Measurements from ENCODE around the gene SELENBP1. TPM values are rescaled to one million over a fixed set of nuclear protein-coding genes. Genes with fewer than 3 reads are reported as not detected.
"Not testable (repeated sequence)": the region's sequence is repeated elsewhere in the genome, so short reads cannot be mapped to it uniquely, and the experiment has no call there.

The SELENBP1 gene
- total RNA-seq, 2 donors from 2014 or later: not detected

GRCh38 chr1:151369302-151369610 lies 3.2 kb downstream of the SELENBP1 start:
- H3K27ac Mint-ChIP-seq: no peak overlapping the region
- no peak overlapping the region for H3K4me3 Mint-ChIP-seq
- DNase-seq (ENCODE audit: low spot score) (no peak), ATAC-seq (no peak)
- H3K4me1 Mint-ChIP-seq (ENCODE audit: low read depth in 2 of 2): no peaks in the 10 kb centered on the region
- H3K9me3 Mint-ChIP-seq: no peaks in the 10 kb centered on the region
- H3K27me3 Mint-ChIP-seq: no peaks in the 10 kb centered on the region
- no peaks in the 10 kb centered on the region for H3K36me3 Mint-ChIP-seq

- DNase-seq (ENCODE audit: low spot score) (no peak), ATAC-seq (no peak)
- H3K9me3 Mint-ChIP-seq: no peaks in the 10 kb centered on the region
- no peak overlapping the region for H3K27ac Mint-ChIP-seq
- no peaks in the 10 kb centered on the region for H3K27me3 Mint-ChIP-seq
- H3K36me3 Mint-ChIP-seq: no peaks in the 10 kb centered on the region
- H3K4me1 Mint-ChIP-seq (ENCODE audit: low read depth in 2 of 2): no peaks in the 10 kb centered on the region
- H3K4me3 Mint-ChIP-seq: no peak overlapping the region
These were observed 3.9 kb downstream of the SELENBP1 start for GRCh38 chr1:151368393-151369301.

GRCh38 chr1:151367658-151368392 lies 4.7 kb downstream of the SELENBP1 start:
- Mint-ChIP-seq H3K36me3 (no peaks in the 10 kb centered on the region), H3K27ac (no peak overlapping the region), H3K4me1 (ENCODE audit: low read depth in 2 of 2) (no peaks in the 10 kb centered on the region), H3K27me3 (no peaks in the 10 kb centered on the region), H3K4me3 (no peak overlapping the region), H3K9me3 (no peaks in the 10 kb centered on the region)
- ATAC-seq: no peak
- DNase-seq (ENCODE audit: low spot score): no peak

GRCh38 chr1:151364996-151365395 lies 7.5 kb downstream of the SELENBP1 start:
- peaks cover 3% of the 10 kb centered on the region for H3K9me3 Mint-ChIP-seq
- no peak for ATAC-seq
- H3K4me3 Mint-ChIP-seq: no peak overlapping the region
- H3K27me3 Mint-ChIP-seq: no peaks in the 10 kb centered on the region
- DNase-seq (ENCODE audit: low spot score): no peak
- H3K27ac Mint-ChIP-seq: no peak overlapping the region
- no peaks in the 10 kb centered on the region for H3K4me1 Mint-ChIP-seq (ENCODE audit: low read depth in 2 of 2)
- H3K36me3 Mint-ChIP-seq: peaks cover 7% of the 10 kb centered on the region

GRCh38 chr1:151362308-151363155 lies 10.0 kb downstream of the SELENBP1 start:
- ATAC-seq (no peak), DNase-seq (ENCODE audit: low spot score) (no peak)
- H3K4me3 Mint-ChIP-seq: no peak overlapping the region
- no peaks in the 10 kb centered on the region for H3K4me1 Mint-ChIP-seq (ENCODE audit: low read depth in 2 of 2)
- peaks cover 3% of the 10 kb centered on the region for H3K9me3 Mint-ChIP-seq
- peaks cover 7% of the 10 kb centered on the region for H3K36me3 Mint-ChIP-seq
- H3K27ac Mint-ChIP-seq: no peak overlapping the region
- no peaks in the 10 kb centered on the region for H3K27me3 Mint-ChIP-seq

GRCh38 chr1:151361883-151362282 lies 10.6 kb downstream of the SELENBP1 start:
- ATAC-seq (no peak), DNase-seq (ENCODE audit: low spot score) (no peak)
- no peaks in the 10 kb centered on the region for H3K27me3 Mint-ChIP-seq
- no peak overlapping the region for H3K4me3 Mint-ChIP-seq
- no peaks in the 10 kb centered on the region for H3K4me1 Mint-ChIP-seq (ENCODE audit: low read depth in 2 of 2)
- H3K36me3 Mint-ChIP-seq: peaks cover 7% of the 10 kb centered on the region
- no peak overlapping the region for H3K27ac Mint-ChIP-seq
- peaks cover 3% of the 10 kb centered on the region for H3K9me3 Mint-ChIP-seq

GRCh38 chr1:151356696-151357095 lies 15.8 kb downstream of the SELENBP1 start:
- H3K9me3 Mint-ChIP-seq: peaks cover under 1% of the 10 kb centered on the region
- no peak for DNase-seq (ENCODE audit: low spot score)
- H3K4me3 Mint-ChIP-seq: no peak overlapping the region
- no peaks in the 10 kb centered on the region for H3K27me3 Mint-ChIP-seq
- no peaks in the 10 kb centered on the region for H3K4me1 Mint-ChIP-seq (ENCODE audit: low read depth in 2 of 2)
- peaks cover 2% of the 10 kb centered on the region for H3K36me3 Mint-ChIP-seq
- no peak for ATAC-seq
- H3K27ac Mint-ChIP-seq: no peak overlapping the region

GRCh38 chr1:151352021-151352718 lies 20.3 kb downstream of the SELENBP1 start:
- DNase-seq (ENCODE audit: low spot score): no peak
- Mint-ChIP-seq H3K27me3 (no peaks in the 10 kb centered on the region), H3K4me1 (ENCODE audit: low read depth in 2 of 2) (peaks cover 12 to 13% of the 10 kb centered on the region in 2 donors), H3K4me3 (no peak overlapping the region), H3K36me3 (no peaks in the 10 kb centered on the region), H3K27ac (no peak overlapping the region), H3K9me3 (no peaks in the 10 kb centered on the region)
- no peak for ATAC-seq

- H3K27me3 Mint-ChIP-seq; ATAC-seq; H3K9me3 Mint-ChIP-seq; H3K4me3 Mint-ChIP-seq; H3K27ac Mint-ChIP-seq; DNase-seq (ENCODE audit: low spot score): not testable (repeated sequence)
- peaks cover 29% of the 10 kb centered on the region in 2 donors for H3K4me1 Mint-ChIP-seq (ENCODE audit: low read depth in 2 of 2)
- H3K36me3 Mint-ChIP-seq: peaks cover 15% of the 10 kb centered on the region
These were observed 22.2 kb downstream of the SELENBP1 start for GRCh38 chr1:151350323-151350722.

- DNase-seq (ENCODE audit: low spot score) (no peak), ATAC-seq (no peak)
- H3K9me3 Mint-ChIP-seq: no peaks in the 10 kb centered on the region
- peaks cover 29 to 40% of the 10 kb centered on the region in 2 donors for H3K4me1 Mint-ChIP-seq (ENCODE audit: low read depth in 2 of 2)
- H3K27me3 Mint-ChIP-seq: no peaks in the 10 kb centered on the region
- peaks cover 19% of the 10 kb centered on the region for H3K36me3 Mint-ChIP-seq
- H3K4me3 Mint-ChIP-seq: peak overlapping the region; percentile 99
- peak overlapping the region; percentile 99 to 100 for H3K27ac Mint-ChIP-seq
These were observed 24.8 kb downstream of the SELENBP1 start for GRCh38 chr1:151347523-151348246.

- peak within 1 kb of the TSS; percentile 99 to 100 for H3K27ac Mint-ChIP-seq
These were observed 25.6 kb downstream of the SELENBP1 start, which contains the start of gene RFX5 for GRCh38 chr1:151346769-151347522. Gene RFX5, minus strand, starts transcription at chr1:151347252. Its CDS starts 932 bp downstream, at chr1:151346320.

More at GRCh38 chr1:151346769-151347522, 25.6 kb downstream of the SELENBP1 start, which contains the start of gene RFX5:
- ATAC-seq (peak; percentile 98 to 99), DNase-seq (ENCODE audit: low spot score) (peak; percentile 97)
- Mint-ChIP-seq H3K4me1 (ENCODE audit: low read depth in 2 of 2) (peaks cover 29 to 43% of the 10 kb centered on the region in 2 donors), H3K9me3 (no peaks in the 10 kb centered on the region), H3K27me3 (no peaks in the 10 kb centered on the region), H3K4me3 (peak within 1 kb of the TSS; percentile 99), H3K36me3 (peaks cover 23% of the 10 kb centered on the region)
